Keratinocyte (primary cell): ENCODE measurements around the gene OLFML1.

Experiments
- CTCF ChIP-seq, 3 experiments: IDR thresholded peaks in 1 of 3; conservative IDR thresholded peaks in 1 of 3; optimal IDR thresholded peaks in 1 of 3; 2 replicates in 2 of 3; 3 replicates in 1 of 3; pipeline versions ENCODE3 to v1.5.1; 2011; ENCODE audit warnings: low read length in 3 of 3, mild to moderate bottlenecking in 3 of 3, moderate library complexity in 2 of 3, control low read depth in 1 of 3, inconsistent platforms in 1 of 3; ENCODE audit not compliant: insufficient read depth in 2 of 3; ENCODE audit errors: extremely low read depth in 1 of 3
- EZH2 ChIP-seq: IDR thresholded peaks from one replicate; pipeline ENCODE4 v1.6.1; 2012; ENCODE audit warnings: inconsistent platforms, mild to moderate bottlenecking, low read length, moderate library complexity

GRCh38 chr11:7533199-7534041 lies 48.1 kb downstream of the OLFML1 start:
- TF ChIP-seq CTCF (optimal IDR thresholded peaks at IDR 0.05 in 1 of 3, IDR thresholded peaks at IDR 0.05 in 1 of 3, conservative IDR thresholded peaks at IDR 0.05 in 1 of 3; ENCODE audit: extremely low read depth in 1 of 3, insufficient read depth in 2 of 3, low read length in 3 of 3) (no peak), EZH2 (no peak)
